Adrenal gland (tissue), 5 donors: ENCODE data around the gene SLC9C1.

Source experiments
- CTCF ChIP-seq, 6 experiments: fragments of 450-650 bp in 4 of 6; fragments of 200-600 bp in 2 of 6; sonication (generic) in 1 of 6; IDR thresholded peaks; 1 replicate in 5 of 6; 2 replicates in 1 of 6; pipeline versions ENCODE4 v1.5.1 to v1.8.0; 2016 to 2021; ENCODE audit warnings: antibody characterized with exemption in 6 of 6, mild to moderate bottlenecking in 2 of 6, moderate library complexity in 1 of 6
- POLR2A ChIP-seq, 2 donors: fragments of 450-650 bp; IDR thresholded peaks; one replicate each; pipeline ENCODE4 v1.6.1; 2017; ENCODE audit warnings: antibody characterized with exemption in 2 of 2, mild to moderate bottlenecking in 2 of 2, moderate library complexity in 1 of 2
- donor health status: DM: no; HTN: no; CAD: no.

- TF ChIP-seq CTCF (IDR thresholded peaks at IDR 0.05) (no peak), POLR2A (IDR thresholded peaks at IDR 0.05) (no peak)
These were observed 37.8 kb upstream of the SLC9C1 start for GRCh38 chr3:112331851-112332250.
